Measurements from ENCODE around the gene COQ10B. TPM values are rescaled to one million over a fixed set of nuclear protein-coding genes. Genes with fewer than 3 reads are reported as not detected.

The COQ10B gene
- 10 to 100 TPM; 53.4 to 55.3 TPM for total RNA-seq
- polyA plus RNA-seq (2013, experiment 1 of 2), result 20.9 TPM
- 27.7 TPM for polyA plus RNA-seq (2013, experiment 2 of 2)
- 29.7 to 112 (median 52.4) reads per million in 172 experiments for total RNA-seq

DNA sequence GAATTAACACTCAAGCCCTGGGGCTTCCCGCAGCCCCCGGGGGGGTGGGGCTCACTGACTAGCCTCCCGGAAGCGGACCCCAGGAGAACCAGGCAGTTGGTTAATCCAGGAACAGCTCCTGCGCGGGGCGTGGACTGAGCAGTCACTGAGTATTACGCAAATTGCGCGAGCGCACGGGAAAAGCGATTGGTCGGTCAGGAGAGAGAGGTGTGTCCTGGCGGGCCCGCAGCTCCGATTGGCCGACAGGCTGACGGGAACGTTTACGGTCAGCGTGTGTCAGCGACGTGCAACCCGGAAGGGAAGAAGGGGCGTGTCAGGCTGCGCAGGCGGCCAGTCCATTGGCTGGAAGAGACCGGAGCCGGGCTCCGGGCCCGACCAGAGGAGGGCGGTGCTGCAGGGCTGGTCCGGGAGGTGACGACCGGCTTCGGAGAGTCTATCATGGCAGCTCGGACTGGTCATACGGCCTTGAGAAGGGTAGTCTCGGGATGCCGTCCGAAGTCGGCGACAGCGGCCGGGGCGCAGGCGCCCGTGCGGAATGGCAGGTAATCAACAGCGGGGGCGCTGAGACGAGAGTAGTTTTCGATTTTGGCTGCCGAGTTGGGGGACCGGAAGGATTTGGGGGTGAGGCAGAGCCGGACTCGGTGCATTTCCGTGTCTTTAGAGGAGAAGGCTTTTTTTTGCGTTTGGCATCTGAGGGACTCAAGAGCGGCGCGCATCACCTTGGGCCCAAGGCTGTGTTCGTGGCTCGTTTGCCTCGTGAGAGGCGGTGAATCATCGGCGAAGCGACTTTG is at the start of gene COQ10B:
TSS of gene COQ10B (plus strand) at position 430 of the 791 bp plus-strand sequence. CDS start at position 439, 9 bp downstream.
- Mint-ChIP-seq H3K9me3 (no peaks in the 10 kb centered on the region), H3K4me3 (peak within 1 kb of the TSS; percentile 99), H3K27ac (peak within 1 kb of the TSS; percentile 100), H3K36me3 (ENCODE audit: low read depth) (peaks cover 26% of the 10 kb centered on the region), H3K27me3 (no peaks in the 10 kb centered on the region), H3K4me1 (ENCODE audit: low read depth) (peaks cover 52% of the 10 kb centered on the region)
- ATAC-seq (ENCODE audit: poor library complexity), result peak; percentile 85
- peak within 1 kb of the TSS; percentile 67 for H3K4me3 ChIP-seq (ENCODE audit: low read length)
- peak; percentile 94 to 100 (median 97) for DNase-seq
- no peaks in the 10 kb centered on the region for H3K9me3 ChIP-seq (ENCODE audit: control insufficient read depth in 1 of 2, insufficient read depth in 1 of 2, low read length in 2 of 2)
- TF ChIP-seq CTCF (IDR thresholded peaks at IDR 0.05), result peak; percentile 47
- ChIA-PET CTCF (interaction anchor here (0.6 to 2.3 kb wide), 5 partner anchors 19 to 132 kb away, joined by 3 to 9 read pairs (median 3); partner anchors contain the start of genes HSPD1, HSPE1 and SF3B1), POLR2A (interaction anchor here (0.6 to 6.3 kb wide), 24 partner anchors 10 to 654 kb away, joined by 3 to 260 read pairs (median 4); partner anchors contain the start of genes GTF3C3, HSPD1, HSPE1 and MARS2)
- H3K27ac ChIP-seq (ENCODE audit: low read depth in 1 of 2, low read length in 2 of 2), result peak within 1 kb of the TSS; percentile 98 to 100
- intact Hi-C loops (cut with DNase I, micrococcal nuclease), result loop anchor here in 1 of 2 experiments (1.0 kb wide), 3 partner anchors 18 to 62 kb away; partner anchors contain the start of genes HSPE1 and SF3B1
- H3K4me1 ChIP-seq (ENCODE audit: insufficient read depth, low read length), result peaks cover 29% of the 10 kb centered on the region
- no peaks in the 10 kb centered on the region for H3K27me3 ChIP-seq (ENCODE audit: control insufficient read depth in 1 of 2, insufficient read depth in 2 of 2, low read length in 2 of 2)
- H3K36me3 ChIP-seq (ENCODE audit: insufficient read depth, low read length), result peaks cover 8% of the 10 kb centered on the region

GRCh38 chr2:197405582-197405981 is 47.8 kb upstream of the COQ10B start:
- Histone ChIP-seq H3K27ac (ENCODE audit: low read depth in 1 of 2, low read length in 2 of 2) (no peak overlapping the region), H3K27me3 (ENCODE audit: control insufficient read depth in 1 of 2, insufficient read depth in 2 of 2, low read length in 2 of 2) (no peaks in the 10 kb centered on the region), H3K9me3 (ENCODE audit: control insufficient read depth in 1 of 2, insufficient read depth in 1 of 2, low read length in 2 of 2) (no peaks in the 10 kb centered on the region), H3K36me3 (ENCODE audit: insufficient read depth, low read length) (peaks cover 97% of the 10 kb centered on the region), H3K4me3 (ENCODE audit: low read length) (no peak overlapping the region), H3K4me1 (ENCODE audit: insufficient read depth, low read length) (no peaks in the 10 kb centered on the region)
- ATAC-seq (ENCODE audit: poor library complexity) (no peak), DNase-seq (no peak)
- Mint-ChIP-seq H3K27me3 (no peaks in the 10 kb centered on the region), H3K4me1 (ENCODE audit: low read depth) (no peaks in the 10 kb centered on the region), H3K9me3 (no peaks in the 10 kb centered on the region), H3K4me3 (no peak overlapping the region), H3K27ac (no peak overlapping the region), H3K36me3 (ENCODE audit: low read depth) (peaks cover 98% of the 10 kb centered on the region)
- ChIA-PET CTCF (no interaction called here), POLR2A (interaction anchor here (1.4 kb wide), 1 partner anchor 29 kb away, joined by 4 read pairs; the partner anchor contains the start of gene SF3B1)
- TF ChIP-seq CTCF (IDR thresholded peaks at IDR 0.05), result no peak
- intact Hi-C loops (cut with DNase I, micrococcal nuclease), result loop anchor here in 1 of 2 experiments (5.0 kb wide), 1 partner anchor 67 kb away; no protein-coding TSS in a partner anchor

DNA sequence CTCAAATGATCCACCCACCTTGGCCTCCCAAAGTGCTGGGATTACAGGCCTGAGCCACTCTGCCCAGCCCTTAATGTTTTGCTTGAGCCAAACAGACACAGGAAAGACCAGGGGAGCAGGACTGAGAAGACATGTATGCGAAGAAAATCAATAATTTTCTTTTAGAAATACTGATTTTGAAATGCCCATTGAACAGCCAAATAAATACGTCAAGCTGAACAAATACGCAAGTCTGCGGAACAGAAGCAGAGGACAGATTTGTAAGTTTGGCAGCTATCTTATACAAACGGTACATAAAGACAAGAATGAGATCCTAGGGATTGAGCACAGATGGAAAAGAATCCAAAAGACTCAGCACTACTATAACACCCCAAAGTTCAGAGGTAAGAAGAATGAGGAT is 39.3 kb upstream of the COQ10B start:
- DNase-seq (no peak), ATAC-seq (ENCODE audit: poor library complexity) (no peak)
- H3K9me3 ChIP-seq (ENCODE audit: control insufficient read depth in 1 of 2, insufficient read depth in 1 of 2, low read length in 2 of 2), result no peaks in the 10 kb centered on the region
- H3K4me1 Mint-ChIP-seq (ENCODE audit: low read depth), result peaks cover 4% of the 10 kb centered on the region
- ChIA-PET CTCF (no interaction called here), POLR2A (interaction anchor here (1.0 kb wide), 1 partner anchor 10 kb away, joined by 4 read pairs; no protein-coding TSS in a partner anchor)
- no peak overlapping the region for H3K27ac ChIP-seq (ENCODE audit: low read depth in 1 of 2, low read length in 2 of 2)
- H3K36me3 Mint-ChIP-seq (ENCODE audit: low read depth), result peaks cover 92% of the 10 kb centered on the region
- H3K27ac Mint-ChIP-seq, result no peak overlapping the region
- H3K4me3 ChIP-seq (ENCODE audit: low read length), result no peak overlapping the region
- no peaks in the 10 kb centered on the region for H3K27me3 Mint-ChIP-seq
- H3K4me3 Mint-ChIP-seq, result no peak overlapping the region
- no peaks in the 10 kb centered on the region for H3K4me1 ChIP-seq (ENCODE audit: insufficient read depth, low read length)
- H3K36me3 ChIP-seq (ENCODE audit: insufficient read depth, low read length), result peaks cover 95% of the 10 kb centered on the region
- no peaks in the 10 kb centered on the region for H3K9me3 Mint-ChIP-seq
- H3K27me3 ChIP-seq (ENCODE audit: control insufficient read depth in 1 of 2, insufficient read depth in 2 of 2, low read length in 2 of 2), result no peaks in the 10 kb centered on the region
- TF ChIP-seq CTCF (IDR thresholded peaks at IDR 0.05), result no peak
- intact Hi-C loops (cut with DNase I, micrococcal nuclease), result loop anchor here in 1 of 2 experiments (10.0 kb wide), 1 partner anchor 639 kb away; no protein-coding TSS in a partner anchor
